ENCODE data around the gene ADGRL3.

ADGRL3 gene

DNA sequence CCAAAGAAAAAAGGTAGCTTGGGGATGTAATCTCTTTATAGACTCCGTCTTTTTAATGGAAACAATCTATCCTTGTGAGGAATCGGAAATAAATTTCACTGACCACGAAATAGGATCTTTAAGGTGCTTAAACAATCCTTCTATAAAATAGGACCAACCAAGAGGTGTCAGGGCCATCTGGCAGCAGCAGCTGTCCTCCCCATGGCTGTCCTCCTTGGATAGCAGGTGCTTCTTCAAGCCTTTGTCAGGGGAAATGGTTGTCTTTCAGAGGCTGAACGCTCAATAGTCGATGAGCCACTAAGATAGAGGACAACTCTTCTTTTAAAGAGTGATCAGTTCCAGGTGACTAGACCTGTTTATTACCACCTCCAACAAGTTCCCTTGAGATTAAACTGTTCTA lies 231.0 kb downstream of the ADGRL3 start:
- no peak for DNase-seq

GRCh38 chr4:61437923-61438322 lies 237.8 kb downstream of the ADGRL3 start:
- no peak for DNase-seq

DNA sequence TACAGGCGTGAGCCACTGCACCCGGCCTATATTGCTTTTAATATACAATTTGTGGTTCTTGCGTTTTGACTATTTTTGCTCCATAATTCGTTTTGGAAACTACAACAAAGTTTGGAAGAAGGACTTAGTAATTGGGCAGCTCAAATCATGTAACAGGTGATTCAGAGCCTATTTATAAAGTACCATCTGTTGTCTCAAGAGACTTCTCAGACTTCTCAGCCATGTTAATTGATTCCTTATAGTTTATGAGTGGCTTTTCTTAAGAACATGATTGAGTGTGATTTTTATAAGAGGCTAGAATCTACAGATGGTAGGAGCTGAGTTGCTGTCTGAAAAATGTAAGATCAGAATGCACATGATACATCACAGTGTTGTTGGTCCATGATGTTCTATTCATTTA lies 240.2 kb downstream of the ADGRL3 start:
- DNase-seq = peak; percentile 12

- no peak for DNase-seq
These were observed 242.8 kb downstream of the ADGRL3 start for GRCh38 chr4:61442936-61443335.

- DNase-seq = no peak
These were observed 243.8 kb downstream of the ADGRL3 start for GRCh38 chr4:61443813-61444510.

- DNase-seq = no peak
These were observed 245.4 kb downstream of the ADGRL3 start for GRCh38 chr4:61445374-61446063.

DNA sequence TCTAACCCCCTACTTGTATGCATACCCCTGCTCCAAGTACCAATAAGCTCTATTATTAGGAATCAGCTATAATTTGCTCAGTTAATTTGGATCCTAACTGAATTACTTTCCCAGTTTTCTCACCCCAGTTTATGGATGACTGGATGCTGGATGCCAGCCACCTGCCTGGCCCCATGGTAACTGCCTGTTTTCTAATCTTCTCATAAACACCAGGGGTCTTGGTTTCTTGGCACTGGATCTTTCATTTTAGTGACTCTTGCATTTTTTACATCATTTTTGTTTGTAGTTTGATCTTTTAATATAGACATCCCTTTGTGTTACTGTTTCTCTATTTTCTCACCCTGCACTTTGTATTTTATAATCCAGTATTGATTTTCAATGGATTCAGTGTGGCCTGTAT lies 246.8 kb downstream of the ADGRL3 start:
- DNase-seq = peak; percentile 69

DNA sequence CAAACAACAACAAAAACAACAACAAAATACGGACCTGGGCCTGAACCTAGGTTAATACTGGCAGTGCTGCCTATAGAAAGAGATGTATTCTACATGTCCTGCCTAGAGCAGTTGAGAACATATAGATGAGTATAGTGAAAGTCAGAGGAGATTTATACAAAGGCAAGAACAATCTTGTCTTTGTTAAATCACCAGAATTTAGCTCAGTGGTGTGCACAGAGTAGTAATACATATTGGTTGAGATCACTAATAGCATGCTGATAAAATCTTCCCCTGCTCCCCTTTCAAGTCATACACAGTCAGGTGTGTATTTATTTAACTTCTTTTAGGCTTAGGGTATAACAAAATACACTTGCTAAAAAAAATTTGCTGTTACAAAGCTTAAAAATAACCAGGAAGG lies 247.8 kb downstream of the ADGRL3 start:
- no peak for DNase-seq

GRCh38 chr4:61451935-61452334 lies 251.8 kb downstream of the ADGRL3 start:
- DNase-seq = no peak

GRCh38 chr4:61461956-61462355 lies 261.8 kb downstream of the ADGRL3 start:
- DNase-seq = no peak

- DNase-seq = no peak
These were observed 262.6 kb downstream of the ADGRL3 start for GRCh38 chr4:61462451-61463326.

DNA sequence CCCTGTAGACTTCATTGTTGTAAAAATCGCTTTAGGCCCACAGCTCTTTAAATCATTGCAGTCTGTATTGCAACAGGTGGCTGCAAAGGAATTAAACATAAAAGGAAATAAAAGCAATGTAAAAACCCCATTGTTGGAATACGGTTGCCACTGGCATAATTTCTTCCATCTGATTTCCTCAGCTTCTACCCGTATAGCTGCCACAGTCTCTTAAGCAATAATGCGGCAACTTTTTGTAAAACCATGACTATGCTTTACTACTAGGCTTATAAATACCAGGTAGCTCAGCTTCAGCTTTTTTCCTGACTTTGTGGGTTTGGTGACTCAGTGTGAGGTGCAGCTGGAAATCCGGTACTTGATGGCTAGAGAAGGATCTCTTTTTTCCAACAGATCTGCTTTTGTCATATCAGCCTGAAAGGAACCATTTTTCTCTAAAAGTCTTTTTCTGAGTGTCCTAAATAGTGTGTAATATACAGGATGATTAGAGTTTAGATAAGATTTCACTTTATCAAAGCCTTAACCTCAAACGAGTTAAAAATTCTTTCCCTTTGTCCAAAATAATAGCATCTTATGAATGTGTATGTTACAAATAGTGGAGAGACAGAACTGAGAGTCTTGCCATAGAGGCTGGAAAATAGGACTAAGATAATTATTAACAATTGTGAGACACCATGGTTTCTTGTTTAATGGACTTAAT lies 268.0 kb downstream of the ADGRL3 start:
- DNase-seq = no peak

- no peak for DNase-seq
These were observed 273.2 kb downstream of the ADGRL3 start for GRCh38 chr4:61473306-61473705.

DNA sequence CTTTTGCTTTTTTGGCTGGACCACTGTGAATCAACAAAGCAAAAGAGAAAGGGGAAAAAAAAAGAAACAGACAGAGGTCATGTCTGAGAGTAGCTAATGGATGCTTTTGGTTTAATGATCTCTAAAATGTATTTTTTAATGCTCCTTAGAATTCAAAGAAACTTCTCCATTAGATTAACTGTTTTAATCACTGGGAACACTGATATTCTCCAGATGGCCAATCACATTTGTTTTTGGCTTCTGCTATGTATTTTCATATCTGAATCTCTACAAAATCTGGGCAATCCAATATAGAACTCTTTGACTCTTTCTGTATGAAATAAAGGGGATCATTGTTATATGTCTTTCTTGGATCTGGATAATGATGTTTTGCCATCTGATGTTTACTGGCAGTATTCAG lies 278.2 kb downstream of the ADGRL3 start:
- DNase-seq = no peak

DNA sequence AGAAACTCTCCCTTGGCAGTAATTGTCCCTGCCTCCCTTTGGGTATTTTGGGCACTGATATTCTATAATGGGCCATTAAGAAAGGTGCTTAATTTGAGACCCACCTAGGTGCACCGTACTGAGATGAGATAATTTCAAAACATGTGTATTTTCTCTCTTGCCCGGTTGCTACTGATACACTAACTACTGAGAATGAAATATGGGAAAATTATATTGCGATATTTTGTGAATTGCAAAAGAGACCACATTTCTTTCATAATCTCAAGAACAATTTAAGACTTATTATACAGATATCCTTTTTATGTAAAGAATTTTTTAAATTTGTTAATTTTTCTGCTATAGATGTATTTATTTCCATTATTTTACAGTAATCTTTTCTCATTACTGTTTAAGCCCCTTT lies 284.9 kb downstream of the ADGRL3 start:
- DNase-seq = no peak

DNA sequence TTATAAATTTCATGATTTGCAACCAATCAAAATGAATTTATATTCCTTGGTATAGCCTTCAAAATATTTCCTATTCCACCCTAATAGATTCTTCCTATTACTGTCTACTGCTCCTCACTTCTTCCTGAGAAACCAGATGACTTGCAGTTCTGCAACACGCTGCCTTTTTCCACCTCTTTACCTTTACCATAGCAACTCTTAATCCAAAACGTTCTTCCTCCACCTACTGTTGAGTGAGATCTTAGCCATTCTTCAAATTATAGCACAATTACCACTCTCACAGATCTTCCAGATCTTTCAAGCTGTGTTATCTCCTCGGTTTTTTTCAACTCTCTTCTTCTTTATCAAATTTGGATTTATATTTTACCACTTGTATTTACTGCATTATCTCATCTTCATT lies 289.8 kb downstream of the ADGRL3 start:
- DNase-seq = no peak

GRCh38 chr4:61493041-61493440 lies 292.9 kb downstream of the ADGRL3 start:
- no peak for DNase-seq

DNA sequence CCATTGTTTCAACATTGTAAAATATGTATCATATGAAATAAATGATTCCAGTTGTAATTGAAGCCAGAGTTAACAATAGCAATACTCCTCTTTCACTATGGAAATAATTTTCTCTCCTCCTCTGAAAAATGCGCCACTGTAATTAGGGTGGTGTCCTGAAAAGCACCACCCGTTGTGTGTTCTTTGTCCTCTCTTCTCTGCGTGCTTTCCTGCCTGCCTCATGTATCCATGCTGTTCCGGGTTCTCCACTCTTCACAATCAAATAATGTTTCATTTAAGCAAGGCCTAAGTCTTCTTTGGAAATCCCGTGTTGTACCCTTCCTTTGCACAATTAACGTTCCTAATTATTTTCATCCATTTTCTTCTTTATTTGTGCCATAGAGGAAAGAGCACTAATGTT lies 293.3 kb downstream of the ADGRL3 start:
- DNase-seq = no peak

DNA sequence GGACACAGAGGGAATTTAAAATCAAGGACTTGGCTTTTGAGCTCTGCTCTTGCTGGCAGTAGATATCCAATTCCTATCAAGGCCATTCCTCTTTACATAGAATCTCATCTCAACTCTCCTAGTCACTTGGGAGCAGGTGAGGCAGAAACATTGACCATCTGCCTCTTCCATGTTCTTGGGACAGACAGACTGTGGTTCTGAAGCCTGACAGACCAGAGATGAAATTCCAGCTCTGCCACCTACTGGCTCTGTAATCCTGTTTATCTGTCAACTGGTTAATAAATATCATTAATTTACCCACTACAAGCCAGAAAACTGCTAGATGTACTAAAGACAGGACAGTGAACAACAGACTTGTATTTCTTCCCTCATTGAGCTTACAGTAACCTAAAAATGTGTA lies 300.8 kb downstream of the ADGRL3 start:
- DNase-seq = peak; percentile 94

DNA sequence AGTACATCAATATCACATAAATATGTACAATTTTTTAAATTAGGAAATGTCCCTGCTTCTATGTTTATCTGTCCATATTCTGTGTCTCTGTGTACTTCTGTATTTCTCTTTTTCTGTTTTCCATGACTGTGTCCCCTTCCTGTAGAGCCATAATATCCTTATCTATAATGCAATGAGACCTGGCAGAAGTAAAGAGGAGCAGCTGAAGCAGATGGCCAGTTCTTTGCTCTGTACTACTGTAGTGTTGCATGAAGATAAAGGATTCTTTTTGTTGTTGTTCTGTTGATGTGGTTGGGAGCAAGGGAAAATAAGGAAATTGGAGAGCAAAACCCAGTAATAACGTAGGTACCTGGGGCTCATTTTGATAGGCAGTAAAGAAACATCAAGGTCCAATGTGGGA lies 301.7 kb downstream of the ADGRL3 start:
- DNase-seq = no peak

DNA sequence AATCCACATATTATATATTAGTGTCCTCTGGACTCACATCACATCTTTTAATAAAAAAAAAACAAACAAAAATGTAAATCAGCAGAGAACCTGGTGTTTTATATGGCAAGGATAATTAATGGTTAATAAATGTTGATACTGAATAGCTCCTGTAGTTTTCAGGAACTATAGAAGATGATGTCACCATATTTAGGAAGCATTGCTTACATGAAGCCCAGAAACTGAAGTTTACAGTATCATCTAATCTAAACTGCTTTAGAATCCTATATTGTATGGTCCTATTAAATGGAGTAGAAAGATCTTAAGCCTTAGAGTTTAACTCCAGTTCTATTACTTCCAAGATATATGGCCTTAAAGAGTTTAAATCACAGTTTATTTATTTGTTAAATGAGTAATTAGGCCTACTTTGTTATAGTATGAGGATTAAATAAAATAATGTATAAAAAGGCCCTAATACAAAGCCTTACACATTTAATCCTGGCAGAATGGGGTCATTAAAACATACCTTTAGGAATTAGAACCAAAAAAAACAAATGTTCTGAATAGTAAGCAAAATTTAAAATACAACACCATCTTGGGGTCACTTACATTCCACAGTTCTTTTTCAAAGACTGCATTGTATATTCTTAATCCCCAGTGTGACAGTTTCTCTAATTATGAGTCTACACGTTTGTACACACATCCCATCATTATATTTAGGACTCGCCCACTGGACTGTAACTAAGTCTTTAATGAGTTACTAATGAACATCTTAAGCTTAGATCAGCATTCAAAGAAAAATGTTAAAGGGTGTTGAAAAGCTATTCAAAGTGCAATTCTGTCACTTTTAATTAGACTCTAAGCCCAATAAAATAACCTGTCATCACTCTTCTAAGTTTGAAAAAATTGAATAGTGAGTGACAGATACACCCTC lies 305.9 kb downstream of the ADGRL3 start:
- peak; percentile 40 for DNase-seq

DNA sequence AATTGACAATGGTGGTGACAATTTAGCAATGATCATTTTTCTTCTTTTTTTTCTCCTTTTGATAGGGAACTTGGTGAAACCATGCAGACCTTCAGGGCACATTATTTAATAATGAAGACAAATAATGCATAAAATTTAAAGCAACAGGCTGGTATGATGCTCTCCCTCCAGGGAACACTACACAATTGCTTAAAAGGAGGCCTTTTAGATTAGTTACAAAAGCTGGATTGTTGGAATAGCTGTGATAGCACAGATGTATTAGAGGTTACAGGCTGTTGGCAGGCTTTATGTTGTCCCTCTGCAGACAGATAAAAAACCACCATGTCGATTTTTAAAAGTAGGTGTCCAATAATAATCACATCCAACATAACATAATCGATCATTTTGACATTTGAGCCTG lies 307.0 kb downstream of the ADGRL3 start:
- peak; percentile 44 for DNase-seq

All from NCI-H446 treated with DMSO at 0.1 percent for 48 hours (cell line).